Stimulated activated CD4-positive, alpha-beta T cell treated with anti-CD3 and anti-CD28 coated beads, Interleukin-12 subunit alpha, Interleukin-12 subunit beta, amount 100 ng/mL, for 24 hours (primary cell): Measurements from ENCODE around the gene TFDP2.
"Not testable (repeated sequence)": the region's sequence is repeated elsewhere in the genome, so short reads cannot be mapped to it uniquely, and the experiment has no call there.

Source experiments
- DNase-seq, 2 experiments: peaks; one replicate each; pipeline ENCODE4 v3.0.0-alpha.2; 2020; ENCODE audit warnings: low read depth in 2 of 2

The TFDP2 gene

DNA sequence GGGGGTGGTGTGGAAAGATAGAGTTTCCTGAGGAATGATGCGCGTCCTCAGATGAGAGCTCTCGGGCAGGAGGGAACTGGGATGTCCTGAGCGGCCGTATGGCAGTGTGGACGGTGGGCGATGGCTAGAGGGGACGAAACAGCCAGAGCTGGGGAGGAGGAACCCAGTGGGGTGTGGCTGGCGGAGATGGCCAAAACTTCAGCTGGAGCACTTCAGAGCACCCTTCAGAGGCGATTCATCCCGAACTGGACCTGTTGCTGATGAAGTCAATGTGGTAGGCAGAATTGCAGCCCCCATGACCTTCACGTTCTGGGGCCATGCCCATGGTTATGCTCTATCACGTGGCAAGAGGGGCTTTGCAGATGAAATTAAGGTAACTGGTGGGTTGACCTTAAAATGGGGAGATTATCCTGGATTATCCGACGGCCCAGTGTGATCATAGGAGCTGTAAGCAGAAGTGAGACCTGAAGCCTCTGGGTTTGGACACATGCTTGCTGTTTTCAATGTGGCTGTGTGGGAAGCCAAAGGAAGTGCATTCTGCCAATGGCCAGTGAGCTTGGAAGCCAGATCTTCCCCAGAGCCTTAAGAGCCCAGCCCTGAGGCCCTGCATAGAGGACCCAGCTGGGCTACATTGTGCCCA is 220.6 kb downstream of the TFDP2 start:
- no peak for DNase-seq

DNA sequence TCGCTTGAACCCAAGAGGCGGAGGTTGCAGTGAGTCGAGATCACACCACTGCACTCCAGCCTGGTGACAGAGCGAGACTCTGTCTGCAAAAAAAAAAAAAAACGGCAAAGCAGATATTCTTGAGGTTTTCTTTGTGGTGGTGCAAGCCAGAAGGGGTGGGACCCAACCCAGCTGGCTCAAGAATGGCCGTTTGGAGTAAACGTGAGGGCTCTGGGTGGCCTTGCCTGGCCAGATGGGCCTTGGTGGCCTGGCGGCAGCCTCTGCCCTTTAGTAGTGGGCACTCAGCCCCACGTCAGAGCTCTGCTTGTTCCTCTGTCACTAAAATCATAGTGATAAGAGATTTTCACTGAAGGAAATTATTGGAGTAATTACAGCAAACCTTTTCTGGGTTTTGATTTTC is 222.4 kb downstream of the TFDP2 start:
- no peak for DNase-seq

- not testable (repeated sequence) for DNase-seq
Observed at GRCh38 chr3:141925677-141926076, 223.7 kb downstream of the TFDP2 start.

DNA sequence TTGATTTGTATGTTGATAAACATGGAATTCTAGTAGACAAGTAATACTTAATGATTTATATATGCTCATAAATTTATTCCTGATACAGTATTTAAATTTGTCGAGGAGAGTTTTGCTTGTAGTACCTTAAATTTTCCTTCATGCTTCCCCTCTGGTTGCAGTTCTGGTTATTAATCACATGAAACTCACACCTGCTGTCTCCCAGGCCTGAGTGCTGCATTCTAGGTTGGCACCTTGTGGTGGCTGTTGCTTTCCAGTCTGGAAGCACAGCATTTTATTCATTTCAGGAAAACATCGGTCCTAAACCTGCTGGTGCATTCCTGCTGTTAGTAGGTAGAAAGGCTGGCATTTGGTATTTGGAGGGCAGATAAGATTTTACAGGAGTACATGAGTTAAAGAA is 228.0 kb downstream of the TFDP2 start:
- DNase-seq, result no peak

DNA sequence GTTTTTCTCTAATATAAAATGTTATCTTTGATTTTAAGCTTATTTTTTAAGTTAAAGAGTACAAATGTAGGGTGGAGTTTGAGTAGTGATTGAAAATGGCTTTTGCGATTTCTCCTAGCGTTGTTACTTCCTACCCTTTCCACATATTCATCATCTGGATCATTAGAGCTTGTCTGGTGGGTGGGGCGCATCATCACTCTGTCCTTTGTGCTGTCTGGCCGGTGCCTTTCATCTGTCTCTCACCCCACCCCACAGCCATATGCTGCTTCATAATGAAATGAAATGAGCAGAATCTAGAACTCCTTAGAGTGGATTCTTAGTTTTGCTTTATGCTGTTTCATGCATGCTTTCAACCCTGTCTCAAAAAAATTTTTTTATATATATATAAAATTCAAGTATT is 228.6 kb downstream of the TFDP2 start:
- DNase-seq, result no peak

DNA sequence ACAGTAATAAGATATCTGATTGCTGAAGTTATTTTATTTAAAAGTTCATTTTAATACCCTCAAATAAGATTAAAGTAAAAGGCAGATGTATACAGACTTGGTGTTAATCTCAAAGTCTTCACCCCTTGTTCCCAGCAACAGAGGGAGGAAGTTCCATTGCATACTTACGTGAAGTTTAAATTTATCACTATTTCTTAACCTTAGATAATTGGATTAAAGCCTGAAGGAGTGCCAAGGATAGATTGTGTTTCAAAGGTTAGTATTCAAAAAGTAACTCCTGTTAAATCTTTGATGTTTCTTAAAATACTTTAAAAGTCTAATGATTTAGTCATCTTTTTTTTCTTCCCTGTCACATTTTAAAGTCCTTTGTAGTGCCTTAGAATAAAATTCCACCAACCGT is 233.6 kb downstream of the TFDP2 start:
- DNase-seq, result no peak

GRCh38 chr3:141915016-141915415 is 234.3 kb downstream of the TFDP2 start:
- no peak for DNase-seq

DNA sequence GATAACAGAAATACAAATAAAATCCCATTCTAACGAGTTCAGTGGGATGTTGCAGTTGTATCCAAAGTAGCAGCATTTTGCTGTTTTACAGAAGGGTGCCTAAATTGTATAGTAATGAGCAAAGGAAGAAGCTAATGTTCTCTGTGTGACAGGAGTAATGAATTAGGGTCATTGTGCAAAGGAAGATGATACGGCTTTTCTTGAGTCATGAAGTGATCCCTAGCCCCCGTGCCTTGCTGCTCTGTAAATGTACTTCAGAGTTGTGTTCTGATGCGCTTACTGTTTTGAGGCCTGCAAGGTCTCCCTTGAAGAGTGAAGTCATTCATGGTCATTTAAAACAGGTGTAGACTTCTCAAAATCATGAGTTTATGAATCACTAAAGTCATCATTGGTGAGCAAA is 235.0 kb downstream of the TFDP2 start:
- no peak for DNase-seq

GRCh38 chr3:141913150-141913811 is 236.1 kb downstream of the TFDP2 start:
- DNase-seq, result no peak

DNA sequence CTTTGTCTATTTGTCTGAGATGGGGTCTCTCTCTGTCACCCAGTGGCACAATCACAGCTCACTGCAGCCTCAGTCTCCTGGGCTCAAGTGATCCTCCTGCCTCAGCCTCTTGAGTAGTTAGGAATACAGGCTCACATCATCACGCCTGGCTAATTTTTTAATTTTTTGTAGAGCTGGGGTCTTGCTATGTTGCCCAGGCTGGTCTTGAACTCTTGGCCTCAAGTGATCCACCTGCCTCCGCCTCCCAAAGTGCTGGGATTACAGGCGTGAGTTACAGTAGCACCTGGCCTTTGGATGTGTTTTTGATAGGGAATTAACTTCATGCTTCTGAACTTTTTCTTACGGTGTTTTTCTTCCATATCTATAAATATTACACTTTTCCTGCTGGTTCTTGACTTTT is 239.4 kb downstream of the TFDP2 start:
- not testable (repeated sequence) for DNase-seq

- DNase-seq, result no peak
Observed at GRCh38 chr3:141909408-141909807, 239.9 kb downstream of the TFDP2 start.

DNA sequence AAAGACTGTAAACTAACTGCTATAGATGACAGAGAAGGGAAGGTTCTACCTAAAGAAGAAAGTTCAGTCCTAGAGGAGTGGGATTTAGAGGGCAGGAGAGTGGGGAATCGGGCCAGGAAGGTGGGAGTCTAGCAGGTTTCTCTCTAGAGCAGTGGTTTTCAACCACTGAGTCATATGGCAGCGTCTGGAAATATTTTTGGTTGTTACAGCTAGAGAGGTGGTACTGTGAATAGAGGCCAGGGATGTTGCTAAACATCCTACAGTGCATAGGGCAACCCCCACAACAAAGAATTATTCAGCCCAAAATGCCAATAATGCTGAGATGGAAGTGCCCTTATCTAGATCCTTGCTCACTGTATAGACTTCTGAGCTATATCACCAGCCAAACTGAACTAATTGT is 244.2 kb downstream of the TFDP2 start:
- DNase-seq, result no peak

DNA sequence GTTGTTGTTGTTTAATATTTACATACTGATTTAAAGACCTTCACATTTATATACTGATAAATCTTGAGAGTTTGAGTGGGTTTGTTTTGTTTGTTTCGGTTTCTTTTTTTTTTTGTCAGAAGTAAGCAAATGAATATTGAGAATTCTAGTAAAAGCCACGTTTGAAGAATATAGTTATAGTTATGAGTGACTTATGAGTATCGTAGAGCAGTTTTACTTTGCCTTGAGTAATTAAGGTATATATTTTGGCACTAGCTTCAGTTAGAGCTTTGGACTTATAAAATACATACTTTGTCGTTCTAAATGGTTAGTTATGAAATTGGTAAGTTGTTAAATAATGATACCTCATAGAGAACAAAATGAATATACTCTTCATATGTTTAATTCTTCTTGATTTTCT is 245.1 kb downstream of the TFDP2 start:
- DNase-seq, result no peak

GRCh38 chr3:141901914-141902313 is 247.4 kb downstream of the TFDP2 start:
- no peak for DNase-seq

GRCh38 chr3:141900343-141900742 is 249.0 kb downstream of the TFDP2 start:
- DNase-seq, result no peak

- DNase-seq, result no peak
Observed at GRCh38 chr3:141898908-141899307, 250.4 kb downstream of the TFDP2 start.

DNA sequence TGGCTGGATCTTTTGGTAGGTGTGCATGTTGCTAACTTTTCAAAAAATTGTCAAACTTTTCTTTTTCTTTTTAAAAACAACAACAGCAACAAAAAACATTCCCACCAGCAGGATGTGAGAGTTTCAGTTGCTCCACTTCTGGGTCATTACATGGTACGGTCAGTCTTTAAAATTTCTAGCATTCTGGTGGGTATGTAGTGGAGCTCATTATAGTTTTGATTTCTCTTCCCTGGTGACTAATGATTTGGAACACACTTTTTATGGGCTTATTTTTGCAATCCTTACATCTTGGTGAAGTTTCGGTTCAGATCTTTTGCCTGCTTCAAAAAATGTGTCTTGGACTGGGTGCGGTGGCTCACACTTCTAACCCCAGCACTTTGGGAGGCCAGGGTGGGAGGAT is 253.6 kb downstream of the TFDP2 start:
- DNase-seq, result no peak

DNA sequence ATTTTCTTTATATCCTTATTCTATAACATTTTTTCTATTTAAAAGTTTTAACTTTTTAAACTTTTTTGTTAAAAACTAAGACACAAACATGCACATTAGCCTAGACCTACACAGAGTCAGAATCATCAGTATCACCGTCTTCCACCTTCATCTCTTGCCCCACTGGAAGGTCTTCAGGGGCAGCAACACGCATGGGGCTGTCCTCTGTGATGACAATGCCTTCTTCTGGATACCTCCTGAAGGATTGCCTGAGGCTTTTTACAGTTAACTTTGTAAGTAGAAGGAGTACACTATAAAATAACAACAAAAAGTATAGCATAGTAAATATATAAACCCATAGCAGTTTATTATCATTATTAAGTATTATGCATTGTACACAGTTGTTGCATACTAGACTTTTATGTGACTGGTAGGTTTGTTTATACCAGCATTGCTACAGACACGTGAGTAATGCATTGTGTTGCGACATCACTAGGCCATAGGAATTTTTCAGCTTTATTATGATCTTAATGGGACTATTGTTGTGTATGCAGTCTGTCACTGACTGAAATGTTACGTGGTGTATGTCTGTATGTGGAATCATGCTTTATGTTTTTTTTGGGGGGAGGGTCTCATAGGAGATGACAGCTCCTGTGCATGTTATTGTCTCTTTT is 254.7 kb downstream of the TFDP2 start:
- DNase-seq, result no peak
